Astrocyte of the spinal cord (primary cell): ENCODE results near the gene GRIK5.

Source experiments
- DNase-seq: peaks from one replicate; pipeline ENCODE4 v3.0.0; 2011; ENCODE audit warnings: low read depth, low spot score
- H3K4me3 ChIP-seq: 2 replicates; pipeline ENCODE4 v1.5.1; 2011; ENCODE audit warnings: low read depth, mild to moderate bottlenecking, low read length, moderate library complexity
- in situ Hi-C: cut with HindIII; loops from 2 replicates; pipeline ENCODE4 v1.10.0; 2017; ENCODE audit warnings: low sequenced_read_pairs
- TF ChIP-seq, protein P1 (sequence below): IDR thresholded peaks from 2 replicates; pipeline ENCODE4 v1.5.1; 2012; ENCODE audit warnings: low read depth, mild to moderate bottlenecking, low read length, inconsistent platforms

The GRIK5 gene

DNA sequence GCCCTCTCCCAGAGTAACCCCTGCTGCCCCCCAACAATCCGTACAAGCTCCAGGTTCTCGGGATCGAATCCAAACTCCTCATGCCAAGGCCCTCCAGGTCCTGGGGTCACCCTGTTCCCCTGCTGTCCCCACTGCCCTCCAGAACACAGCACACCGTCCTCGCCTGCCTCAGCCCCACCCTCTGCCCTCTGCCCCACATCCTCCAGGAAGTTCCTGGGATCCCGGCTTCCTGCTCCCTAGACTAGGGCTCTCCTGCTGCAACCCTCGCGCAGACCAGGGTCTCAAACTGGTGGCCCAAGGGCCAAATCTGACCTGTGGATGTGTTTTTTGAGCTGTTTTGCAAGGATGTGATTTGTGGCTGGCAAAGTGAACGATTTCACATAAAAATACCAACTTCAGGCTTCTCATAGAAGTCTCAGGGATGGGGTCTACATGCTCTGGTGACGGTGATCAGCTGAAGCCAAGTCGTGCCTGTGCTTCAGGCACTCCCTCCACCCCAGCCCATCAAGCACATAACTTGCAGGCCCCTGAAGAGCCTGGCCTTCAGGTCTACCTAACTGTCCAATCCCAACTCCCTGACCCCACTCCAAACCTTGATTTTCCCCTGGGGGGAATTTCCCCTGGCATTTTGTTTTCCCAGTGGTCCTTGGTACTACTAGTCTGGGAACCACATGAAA lies 112.7 kb downstream of the GRIK5 start:
- no peak overlapping the region for H3K4me3 ChIP-seq
- in situ Hi-C loops, result no loop called here
- TF ChIP-seq, protein P1, sequence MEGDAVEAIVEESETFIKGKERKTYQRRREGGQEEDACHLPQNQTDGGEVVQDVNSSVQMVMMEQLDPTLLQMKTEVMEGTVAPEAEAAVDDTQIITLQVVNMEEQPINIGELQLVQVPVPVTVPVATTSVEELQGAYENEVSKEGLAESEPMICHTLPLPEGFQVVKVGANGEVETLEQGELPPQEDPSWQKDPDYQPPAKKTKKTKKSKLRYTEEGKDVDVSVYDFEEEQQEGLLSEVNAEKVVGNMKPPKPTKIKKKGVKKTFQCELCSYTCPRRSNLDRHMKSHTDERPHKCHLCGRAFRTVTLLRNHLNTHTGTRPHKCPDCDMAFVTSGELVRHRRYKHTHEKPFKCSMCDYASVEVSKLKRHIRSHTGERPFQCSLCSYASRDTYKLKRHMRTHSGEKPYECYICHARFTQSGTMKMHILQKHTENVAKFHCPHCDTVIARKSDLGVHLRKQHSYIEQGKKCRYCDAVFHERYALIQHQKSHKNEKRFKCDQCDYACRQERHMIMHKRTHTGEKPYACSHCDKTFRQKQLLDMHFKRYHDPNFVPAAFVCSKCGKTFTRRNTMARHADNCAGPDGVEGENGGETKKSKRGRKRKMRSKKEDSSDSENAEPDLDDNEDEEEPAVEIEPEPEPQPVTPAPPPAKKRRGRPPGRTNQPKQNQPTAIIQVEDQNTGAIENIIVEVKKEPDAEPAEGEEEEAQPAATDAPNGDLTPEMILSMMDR, result no peak
- DNase-seq, result no peak

DNA sequence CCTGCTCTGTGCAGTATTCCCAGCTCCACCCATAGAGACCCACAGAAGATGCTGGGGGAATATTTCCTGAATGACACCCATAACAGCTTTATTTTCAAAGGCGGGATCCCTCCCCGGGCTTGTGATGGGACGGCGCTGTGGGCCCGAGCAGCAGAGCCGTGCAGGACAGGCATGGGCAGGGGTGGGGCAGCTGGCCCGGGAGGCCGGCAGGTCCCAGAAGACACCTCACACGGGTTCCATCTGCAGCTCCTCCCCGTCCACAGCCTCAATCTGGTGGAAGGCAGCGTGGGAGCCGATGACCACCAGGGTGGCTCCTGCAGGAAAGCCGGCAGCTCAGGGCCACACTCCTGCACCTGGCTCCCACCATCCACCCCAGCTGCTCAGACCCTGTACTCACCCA lies 113.4 kb downstream of the GRIK5 start:
- TF ChIP-seq, protein P1, result no peak
- in situ Hi-C loops, result no loop called here
- H3K4me3 ChIP-seq, result no peak overlapping the region
- no peak for DNase-seq

DNA sequence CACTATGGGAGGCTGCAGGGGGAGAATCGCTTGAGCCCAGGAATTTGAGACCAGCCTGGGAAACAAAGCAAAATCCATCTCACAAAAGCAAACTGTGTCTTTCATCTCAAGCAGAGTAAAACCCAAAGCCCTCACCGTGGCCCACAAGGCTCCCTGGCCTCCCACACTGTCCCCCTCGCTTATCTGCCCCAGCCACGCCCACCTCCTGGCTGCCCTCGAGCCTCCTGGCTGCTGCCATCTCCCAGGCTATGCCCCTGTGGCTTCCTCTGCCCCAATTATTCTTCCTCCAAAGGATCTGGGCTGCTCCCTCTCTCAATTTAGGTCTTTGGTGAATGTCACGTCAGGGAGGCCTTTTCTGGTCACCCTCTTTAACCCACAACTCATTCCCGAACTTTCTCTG lies 114.5 kb downstream of the GRIK5 start:
- in situ Hi-C loops, result no loop called here
- TF ChIP-seq, protein P1, result no peak
- H3K4me3 ChIP-seq, result no peak overlapping the region
- no peak for DNase-seq

DNA sequence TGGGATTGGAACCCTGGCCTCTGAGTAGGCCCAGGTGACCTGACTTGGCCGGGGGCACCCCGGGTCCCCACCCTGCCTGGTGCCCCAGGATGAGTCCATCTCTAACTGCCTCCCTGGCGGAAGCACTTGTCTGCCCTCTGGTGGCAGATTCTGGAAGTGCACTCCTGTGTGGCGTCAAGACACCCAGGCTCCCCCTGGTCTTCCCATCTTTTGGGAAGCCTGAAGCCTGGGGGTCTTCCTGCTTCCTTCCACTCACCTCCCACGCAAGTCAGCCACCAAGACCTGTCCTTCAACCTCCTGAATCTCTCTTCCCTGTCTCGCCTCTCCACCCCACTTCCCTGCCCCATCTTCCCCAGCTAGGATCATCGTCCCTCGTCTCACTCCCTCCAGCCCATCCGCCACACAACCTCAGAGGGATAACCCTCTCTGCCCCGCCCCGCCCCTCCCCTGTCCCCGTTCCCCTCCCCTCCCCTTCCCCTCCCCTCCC lies 118.3 kb downstream of the GRIK5 start:
- in situ Hi-C loops, result no loop called here
- DNase-seq, result peak; percentile 63
- TF ChIP-seq, protein P1, result peak; percentile 99

More for the DNA sequence above, 118.3 kb downstream of the GRIK5 start:
- H3K4me3 ChIP-seq, result no peak overlapping the region
